ENCODE measurements around the gene TGFB3.

GRCh38 chr14:76022991-76023390 lies 41.2 kb upstream of the TGFB3 start:
- TF ChIP-seq POLR2A (IDR thresholded peaks at IDR 0.05) (no peak), POLR2AphosphoS5 (IDR thresholded peaks at IDR 0.05) (no peak)
